Neutrophil (primary cell): Measurements from ENCODE around the gene GPT2.

Experiments
- H3K27ac ChIP-seq: fragments of 200-600 bp; sonication (generic); 2 replicates; pipeline ENCODE4 v1.5.1; 2016; ENCODE audit warnings: mild to moderate bottlenecking, moderate library complexity
- H3K27me3 ChIP-seq: fragments of 200-600 bp; sonication (generic); 2 replicates; pipeline ENCODE4 v1.6.0; 2016; ENCODE audit warnings: mild to moderate bottlenecking
- H3K36me3 ChIP-seq: fragments of 200-600 bp; sonication (generic); 2 replicates; pipeline ENCODE4 v1.5.1; 2017
- H3K4me1 ChIP-seq, 2 experiments: fragments of 200-600 bp in 1 of 2; sonication (generic) in 1 of 2; 1 replicate in 1 of 2; 2 replicates in 1 of 2; pipeline versions ENCODE4 v1.5.1 to v1.6.1; 2013 to 2016; ENCODE audit warnings: low read depth in 1 of 2, low read length in 1 of 2, mild to moderate bottlenecking in 1 of 2, moderate library complexity in 1 of 2; ENCODE audit not compliant: control insufficient read depth in 1 of 2, insufficient read depth in 1 of 2
- H3K4me3 ChIP-seq, 2 experiments: fragments of 200-600 bp in 1 of 2; sonication (generic) in 1 of 2; 1 replicate in 1 of 2; 2 replicates in 1 of 2; pipeline ENCODE4 v1.5.1; 2013 to 2016; ENCODE audit warnings: low read depth in 1 of 2, low read length in 1 of 2, mild to moderate bottlenecking in 1 of 2, moderate library complexity in 1 of 2
- H3K9me3 ChIP-seq: fragments of 200-600 bp; sonication (generic); 2 replicates; pipeline ENCODE4 v1.5.1; 2016
- CTCF ChIP-seq: fragments of 200-600 bp; sonication (generic); IDR thresholded peaks from 2 replicates; pipeline ENCODE4 v1.5.1; 2016; ENCODE audit warnings: antibody characterized with exemption

Gene GPT2

GRCh38 chr16:46871597-46871996 lies 12.6 kb upstream of the GPT2 start:
- Histone ChIP-seq H3K36me3 (no peaks in the 10 kb centered on the region), H3K27ac (no peak overlapping the region), H3K4me3 (no peak overlapping the region), H3K9me3 (no peaks in the 10 kb centered on the region), H3K4me1 (no peaks in the 10 kb centered on the region), H3K27me3 (no peaks in the 10 kb centered on the region)
- TF ChIP-seq CTCF, result no peak

- H3K9me3 ChIP-seq, result no peaks in the 10 kb centered on the region
- H3K36me3 ChIP-seq, result no peaks in the 10 kb centered on the region
- H3K27ac ChIP-seq, result no peak overlapping the region
- peaks cover 7 to 8% of the 10 kb centered on the region in 2 experiments for H3K4me1 ChIP-seq
- no peak for TF ChIP-seq CTCF
- H3K4me3 ChIP-seq, result no peak overlapping the region
- H3K27me3 ChIP-seq, result no peaks in the 10 kb centered on the region
These were observed 11.0 kb upstream of the GPT2 start for GRCh38 chr16:46873201-46873600.

- H3K4me1 ChIP-seq, result peaks cover 12 to 17% of the 10 kb centered on the region in 2 experiments
- H3K27me3 ChIP-seq, result no peaks in the 10 kb centered on the region
- no peak for TF ChIP-seq CTCF
- H3K36me3 ChIP-seq, result no peaks in the 10 kb centered on the region
- H3K27ac ChIP-seq, result no peak overlapping the region
- no peaks in the 10 kb centered on the region for H3K9me3 ChIP-seq
- no peak overlapping the region for H3K4me3 ChIP-seq
These were observed 8.9 kb upstream of the GPT2 start for GRCh38 chr16:46875243-46875642.

- no peak for TF ChIP-seq CTCF
These were observed 1.7 kb upstream of the GPT2 start for GRCh38 chr16:46882304-46882939.

GRCh38 chr16:46882940-46883307 lies 1.2 kb upstream of the GPT2 start:
- Histone ChIP-seq H3K4me3 (no peak overlapping the region), H3K27ac (no peak overlapping the region)

More at GRCh38 chr16:46882304-46882939, 1.7 kb upstream of the GPT2 start:
- Histone ChIP-seq H3K27ac (no peak overlapping the region), H3K9me3 (no peaks in the 10 kb centered on the region), H3K27me3 (peaks cover 44% of the 10 kb centered on the region), H3K4me3 (no peak overlapping the region), H3K4me1 (peaks cover 28 to 34% of the 10 kb centered on the region in 2 experiments), H3K36me3 (no peaks in the 10 kb centered on the region)

More at GRCh38 chr16:46882940-46883307, 1.2 kb upstream of the GPT2 start:
- H3K9me3 ChIP-seq, result no peaks in the 10 kb centered on the region
- no peaks in the 10 kb centered on the region for H3K36me3 ChIP-seq
- H3K27me3 ChIP-seq, result peaks cover 44% of the 10 kb centered on the region
- no peak for TF ChIP-seq CTCF
- peaks cover 23 to 29% of the 10 kb centered on the region in 2 experiments for H3K4me1 ChIP-seq
